Globus pallidus (tissue), 1 donor: Measurements from ENCODE around the gene TPX2.
A peak's percentile ranks its signal among the peaks of the same experiment; 100 is the strongest.

Experiments used
- DNase-seq: peaks from one replicate; pipeline ENCODE4 v3.0.0-alpha.2; 2015; ENCODE audit warnings: low spot score

Gene TPX2

DNA sequence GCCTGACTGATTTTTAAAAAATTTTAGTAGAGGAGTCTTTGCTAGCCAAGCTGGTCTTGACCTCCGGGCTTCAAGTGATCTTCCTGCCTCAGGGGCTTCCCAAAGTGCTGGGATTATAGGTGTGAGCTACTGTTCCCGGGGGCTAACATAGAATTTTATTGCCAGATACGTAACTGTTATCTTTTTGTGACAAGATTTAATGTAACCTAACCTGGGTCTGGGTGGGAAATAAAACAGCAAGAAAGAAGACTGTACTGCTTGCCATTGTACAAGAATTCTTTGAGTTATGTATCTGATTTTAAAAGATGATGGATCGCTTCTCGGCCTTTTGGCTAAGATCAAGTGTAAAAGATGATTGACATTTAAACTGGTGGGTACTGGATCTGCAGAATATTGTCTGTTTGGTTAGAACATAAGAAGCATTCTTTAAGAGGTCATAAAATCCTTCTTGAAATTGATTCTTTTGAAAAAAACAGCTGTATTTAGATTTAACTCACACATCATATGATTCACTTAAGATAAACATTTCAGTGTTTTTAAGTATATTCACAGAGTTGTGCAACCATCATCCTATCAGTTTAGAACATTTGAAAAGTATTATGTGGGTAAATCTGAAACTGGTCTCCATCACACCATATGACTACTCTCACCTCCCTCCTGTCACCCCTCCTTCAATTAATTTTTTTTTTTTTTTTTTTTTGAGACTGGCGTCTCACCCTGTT lies 21.6 kb downstream of the TPX2 start:
- DNase-seq, result no peak

DNA sequence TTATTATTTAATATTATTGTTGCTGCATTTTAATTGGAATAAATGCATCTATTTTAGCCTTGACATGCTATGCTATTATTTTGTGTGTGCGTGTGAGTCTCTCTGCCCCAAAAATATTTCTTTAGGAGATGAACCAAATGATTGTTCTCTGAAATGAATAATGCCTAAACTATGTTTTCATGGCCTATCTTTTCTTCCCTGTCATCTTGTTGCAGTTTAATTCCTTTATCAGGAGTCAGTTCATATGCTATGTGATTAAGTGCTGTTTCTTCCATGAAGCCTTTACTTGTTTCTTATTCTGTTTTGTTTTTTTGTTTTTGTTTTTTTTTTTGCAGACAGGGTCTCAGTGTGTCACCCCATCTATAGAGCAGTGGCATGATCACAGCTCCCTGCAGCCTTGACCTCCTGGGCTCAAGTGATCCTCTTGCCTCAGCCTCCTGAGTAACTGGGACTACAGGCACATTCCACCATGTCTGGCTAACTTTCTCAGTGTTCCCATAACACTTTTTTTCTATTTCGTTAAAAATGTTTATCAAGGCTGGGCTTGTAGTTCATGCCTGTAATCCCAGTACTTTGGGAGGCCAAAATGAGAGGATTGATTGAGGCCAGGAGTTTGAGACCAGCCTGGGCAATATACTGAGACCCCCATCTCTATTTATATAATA lies 25.7 kb downstream of the TPX2 start:
- no peak for DNase-seq

DNA sequence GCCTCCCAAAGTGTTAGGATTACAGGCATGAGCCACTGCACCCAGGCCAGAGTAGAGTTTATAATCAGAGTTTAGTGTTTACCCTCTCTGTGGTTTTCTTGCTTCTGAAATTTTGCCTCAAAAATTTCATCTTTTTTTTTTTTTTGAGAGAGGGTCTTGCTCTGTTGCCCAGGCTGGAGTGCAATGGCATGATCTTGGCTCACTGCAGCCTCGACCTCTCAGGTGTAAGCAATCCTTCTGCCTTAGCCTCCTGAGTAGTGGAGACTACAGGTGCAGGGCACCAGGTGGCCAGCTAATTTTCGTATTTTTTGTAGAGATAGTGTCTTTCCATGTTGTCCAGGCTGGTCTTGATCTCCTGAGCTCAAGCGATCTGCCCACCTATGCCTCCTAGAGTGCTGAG lies 28.7 kb downstream of the TPX2 start:
- no peak for DNase-seq

GRCh38 chr20:31769681-31770080 lies 30.6 kb downstream of the TPX2 start:
- DNase-seq, result no peak

GRCh38 chr20:31770243-31770642 lies 31.2 kb downstream of the TPX2 start:
- DNase-seq, result no peak

DNA sequence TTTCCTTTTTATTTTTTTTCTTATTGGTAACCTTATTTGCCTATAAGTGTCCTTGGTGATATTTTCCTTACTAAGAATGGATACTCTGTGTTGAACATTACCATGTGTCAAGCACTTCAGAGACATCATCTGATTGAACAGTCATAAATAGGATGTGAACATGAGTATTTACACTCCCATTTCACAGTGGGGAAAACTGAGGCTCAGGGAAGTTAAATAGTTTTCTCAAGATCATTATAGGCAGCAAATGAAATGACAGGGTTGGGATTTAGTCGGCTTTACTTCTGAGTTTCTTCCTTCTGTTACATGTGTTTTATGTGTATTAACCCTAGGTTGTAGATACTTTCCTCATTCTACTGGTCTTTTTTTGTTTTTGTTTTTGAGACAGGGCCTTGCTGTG lies 35.3 kb downstream of the TPX2 start:
- no peak for DNase-seq

DNA sequence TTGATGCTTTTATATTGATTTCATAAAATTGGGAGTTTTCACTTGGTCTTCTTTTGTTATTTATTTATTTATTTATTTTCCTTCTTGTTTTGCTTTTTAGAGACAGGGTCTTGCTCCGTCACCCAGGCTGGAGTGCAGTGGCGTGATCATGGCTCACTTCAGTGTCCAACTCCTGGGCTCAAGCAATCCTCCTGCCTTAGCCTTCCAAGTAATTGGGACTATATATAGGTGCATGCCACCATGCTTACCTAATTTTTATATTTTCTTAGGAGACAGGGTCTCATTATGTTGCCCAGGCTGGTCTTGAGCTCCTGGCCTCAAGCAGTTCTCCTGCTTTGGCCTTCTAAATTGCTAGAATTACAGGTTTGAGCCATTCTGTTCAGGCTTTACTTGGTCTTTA lies 41.7 kb downstream of the TPX2 start:
- DNase-seq, result no peak

GRCh38 chr20:31781945-31782344 lies 42.9 kb downstream of the TPX2 start:
- no peak for DNase-seq

GRCh38 chr20:31784354-31785044 lies 45.4 kb downstream of the TPX2 start:
- no peak for DNase-seq

- no peak for DNase-seq
Observed at GRCh38 chr20:31785089-31785488, 46.0 kb downstream of the TPX2 start.

- no peak for DNase-seq
Observed at GRCh38 chr20:31788578-31788977, 49.5 kb downstream of the TPX2 start.

DNA sequence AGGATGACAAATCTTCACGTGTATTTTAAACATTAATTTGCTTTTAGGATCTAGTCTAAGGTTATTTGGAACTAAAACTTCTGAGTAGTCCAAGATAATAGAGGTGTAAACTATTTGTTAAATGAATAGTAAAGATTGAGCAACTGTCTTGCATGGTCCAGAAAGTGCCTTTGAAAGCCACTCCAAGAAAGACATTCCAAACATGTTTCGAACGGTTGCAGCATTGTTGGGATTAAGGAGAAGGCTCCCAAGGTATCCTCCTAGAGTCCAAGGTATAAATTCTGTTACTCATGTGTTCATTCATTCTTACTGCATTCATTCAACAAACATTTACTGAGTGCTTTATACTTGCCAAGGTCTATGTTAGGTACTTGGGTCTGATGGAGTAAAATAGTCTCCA lies 51.3 kb downstream of the TPX2 start:
- no peak for DNase-seq

DNA sequence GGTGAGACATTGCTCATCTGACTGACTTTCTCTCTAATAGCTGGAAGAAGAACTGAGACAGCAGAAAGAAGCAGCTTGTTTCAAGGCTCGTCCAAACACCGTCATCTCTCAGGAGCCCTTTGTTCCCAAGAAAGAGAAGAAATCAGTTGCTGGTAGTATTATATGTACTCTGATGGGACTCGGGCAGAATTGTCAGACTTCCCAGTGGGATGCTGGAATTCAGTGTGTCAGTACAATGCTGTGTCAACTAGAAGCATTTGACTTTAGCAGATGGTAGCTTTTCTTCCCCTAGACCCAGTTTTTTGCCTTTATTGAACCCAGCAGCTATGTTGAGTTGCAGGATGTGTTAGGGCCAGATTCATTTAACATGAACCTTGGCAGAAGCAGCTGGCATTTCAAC lies 58.3 kb downstream of the TPX2 start:
- no peak for DNase-seq

GRCh38 chr20:31801508-31801907 lies 62.4 kb downstream of the TPX2 start:
- DNase-seq, result no peak

DNA sequence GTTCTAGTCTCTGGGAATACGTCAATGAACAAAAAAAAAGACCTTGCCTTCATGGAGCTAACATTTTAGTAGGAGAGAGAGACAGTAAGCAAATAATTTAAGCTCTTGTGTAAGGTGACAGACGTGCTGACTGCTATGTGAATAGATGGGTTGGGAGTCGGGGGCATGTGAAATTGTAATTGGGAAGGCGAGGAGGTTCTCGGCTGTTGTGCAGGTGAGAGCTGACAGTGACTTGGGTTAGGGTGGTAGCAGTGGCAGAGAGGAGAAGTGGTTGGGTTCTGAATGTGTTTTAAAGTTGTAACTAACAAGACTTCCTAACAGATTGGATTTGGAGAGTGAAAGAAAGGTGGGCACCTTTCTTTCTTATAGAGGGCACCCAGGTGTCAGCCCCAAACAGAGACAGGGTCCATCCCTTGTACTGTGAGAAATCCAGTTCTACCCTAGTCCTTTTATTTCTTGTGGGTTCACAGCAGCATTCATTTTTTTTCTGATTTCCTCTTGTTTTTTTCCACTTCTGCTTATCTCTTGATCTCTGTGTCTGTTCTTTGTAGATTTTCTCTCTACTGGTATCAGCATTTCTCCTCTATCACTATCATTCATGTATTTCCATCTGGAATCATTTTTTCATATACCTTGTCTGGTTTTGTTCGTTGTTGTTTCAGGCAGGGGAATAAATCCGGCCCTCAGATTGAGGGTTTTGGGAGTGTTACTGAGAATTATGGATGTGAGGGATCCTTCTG lies 64.6 kb downstream of the TPX2 start:
- DNase-seq, result no peak

DNA sequence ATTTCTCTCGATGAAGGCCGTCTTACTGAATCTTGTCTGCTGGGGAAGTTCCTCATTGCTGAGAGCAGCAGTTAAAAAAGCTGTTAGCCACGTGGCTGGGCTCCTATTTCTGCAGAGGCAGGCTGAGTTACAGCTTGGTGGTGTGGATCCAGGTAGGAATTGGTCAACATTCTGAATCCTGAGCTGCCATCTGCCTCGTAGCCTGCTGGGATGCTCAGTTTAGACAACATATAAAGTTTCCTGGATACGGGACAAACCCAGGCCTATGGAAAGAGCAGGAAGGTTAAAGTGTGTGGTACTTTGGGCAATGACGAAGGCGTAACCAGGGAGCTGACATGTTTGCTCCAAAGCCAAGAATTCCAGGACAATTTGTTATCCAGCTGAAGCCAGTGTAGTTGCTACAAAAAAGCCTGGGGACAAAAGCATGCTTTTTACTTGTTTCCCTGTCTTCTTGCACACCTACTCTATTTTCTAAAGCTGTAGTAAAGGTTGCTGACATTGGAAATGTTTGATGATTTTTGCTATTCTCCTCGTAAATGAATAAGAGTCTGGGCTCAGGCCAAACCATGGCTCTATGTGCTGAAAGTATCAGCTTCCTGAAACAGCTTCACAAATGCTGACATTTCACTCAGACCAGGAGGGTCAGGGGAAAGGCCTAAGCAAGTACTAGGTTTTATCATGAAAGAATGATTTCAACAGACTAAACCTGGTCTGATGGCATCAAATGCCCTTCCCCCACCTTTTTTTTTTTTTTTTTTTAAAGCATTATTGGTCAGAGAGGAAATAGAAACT lies 67.7 kb downstream of the TPX2 start:
- DNase-seq, result peak; percentile 24

- no peak for DNase-seq
Observed at GRCh38 chr20:31808481-31808880, 69.4 kb downstream of the TPX2 start.

DNA sequence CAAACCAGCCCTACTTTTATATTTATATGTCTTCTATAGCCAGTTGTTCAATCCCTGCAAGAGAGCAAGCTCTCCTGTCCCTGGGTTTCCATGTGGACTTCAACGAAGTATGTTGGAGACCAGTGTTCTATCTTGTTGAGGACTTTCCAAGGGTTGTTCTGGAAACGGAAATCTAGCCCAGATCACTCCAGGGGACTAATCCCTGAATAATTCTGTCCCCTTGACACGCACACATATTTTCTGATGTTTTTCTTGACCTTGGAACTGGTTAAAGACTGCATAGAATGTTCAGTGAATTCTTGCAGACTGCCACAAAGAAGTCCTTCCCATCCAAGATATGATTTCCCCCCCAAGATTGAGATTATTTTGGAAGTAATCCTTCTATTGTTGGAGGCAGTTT lies 70.6 kb downstream of the TPX2 start:
- DNase-seq, result no peak

DNA sequence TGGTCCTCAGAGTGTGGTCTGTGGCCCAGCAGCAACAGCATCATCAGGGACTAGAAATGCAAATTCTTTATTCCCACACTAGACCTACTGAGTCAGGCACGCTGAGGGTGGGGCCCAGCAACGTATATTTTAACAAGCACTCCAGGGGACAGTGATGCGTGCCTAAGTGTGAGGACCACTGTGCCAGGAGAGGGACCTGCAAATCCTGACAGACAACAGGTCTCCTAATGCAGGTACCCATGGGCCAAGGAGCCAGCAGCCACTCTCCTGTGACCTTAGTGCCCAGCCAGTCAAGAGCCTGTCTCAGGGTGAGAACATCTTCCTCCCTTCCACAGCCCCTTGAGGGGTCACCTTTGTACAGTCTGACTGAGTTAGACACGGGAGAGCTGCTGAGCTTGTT lies 72.1 kb downstream of the TPX2 start:
- DNase-seq, result no peak

DNA sequence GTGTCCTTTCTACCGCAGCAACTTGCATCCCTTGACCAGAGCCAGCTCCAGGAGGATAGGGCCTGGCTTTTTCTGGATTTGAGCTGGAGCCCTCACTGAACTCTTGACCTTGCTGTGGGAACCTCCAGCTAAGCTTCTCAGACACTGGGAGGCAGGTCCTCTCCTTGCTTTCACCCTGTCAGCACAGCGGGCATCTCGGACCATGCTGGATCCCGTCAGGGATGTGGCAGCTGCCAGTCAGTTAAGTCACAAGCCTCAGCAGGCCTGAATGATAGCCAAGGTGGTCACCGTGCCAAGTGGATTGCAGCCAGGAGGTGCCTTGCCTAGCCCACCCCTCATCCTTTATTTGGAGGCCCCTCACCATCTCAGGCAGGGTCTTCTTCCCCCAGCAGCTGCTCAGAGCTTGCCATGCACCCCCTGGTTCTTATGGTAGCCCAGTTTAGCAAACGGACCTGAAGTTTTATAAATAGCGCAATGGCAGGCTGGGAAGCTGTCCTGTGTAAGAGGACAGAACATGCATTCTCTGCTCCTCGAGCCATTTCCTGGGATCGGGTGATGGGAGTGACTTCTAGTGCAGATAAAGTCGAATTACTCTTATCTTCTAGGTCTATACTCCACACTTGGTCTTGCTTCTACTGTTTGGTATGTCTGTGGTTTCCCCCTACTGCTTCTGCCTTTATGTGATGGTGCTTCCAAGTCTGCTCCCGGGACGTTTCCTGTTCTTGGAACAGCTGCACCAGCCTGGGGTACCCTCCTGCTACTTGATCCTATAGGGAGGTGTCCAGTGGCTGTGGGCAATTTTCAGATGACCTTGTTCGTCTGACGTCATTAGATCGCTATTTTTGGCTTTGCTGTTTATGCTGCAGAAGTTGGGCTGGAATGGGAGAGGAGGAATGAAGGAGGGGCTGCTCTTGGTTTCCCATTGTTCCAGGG lies 73.0 kb downstream of the TPX2 start:
- no peak for DNase-seq

- no peak for DNase-seq
Observed at GRCh38 chr20:31813611-31814010, 74.5 kb downstream of the TPX2 start.
